IMR-90 (cell line): ENCODE data around the gene PCCA. TPM values are rescaled to one million over a fixed set of nuclear protein-coding genes. Genes with fewer than 3 reads are reported as not detected.

Experiments
- ATAC-seq: fragments of 200-7000 bp; cut with Tn5 transposase; 2 replicates; pipeline ENCODE4 v1.9.1; 2020; ENCODE audit warnings: low read depth, mild to moderate bottlenecking, moderate library complexity
- BruUV-seq: library from RNA; stranded (reverse); fragments of 400-500 nt; replicated peaks from 2 replicates; lab custom pipeline; 2021; lab: Mats Ljungman, UMichigan
- CTCF ChIA-PET: fragments of 300-600 bp; formaldehyde crosslinking; extraction: SDS; loops from one replicate; lab custom pipeline; 2021; ENCODE audit warnings: antibody characterized with exemption; lab: Yijun Ruan, JAX
- POLR2A ChIA-PET: fragments of 300-600 bp; sonication (Branson Sonifier 250); formaldehyde crosslinking; loops from one replicate; lab custom pipeline; 2022; ENCODE audit warnings: antibody characterized with exemption; ENCODE audit not compliant: unreplicated experiment; lab: Charles Lee
- DNase-seq: peaks from one replicate; pipeline ENCODE4 v3.0.0; 2013
- H2AFZ ChIP-seq: replicated peaks from 2 replicates; pipeline ENCODE3; 2013; ENCODE audit warnings: low read length, mild to moderate bottlenecking; ENCODE audit not compliant: poor library complexity
- H2AK5ac ChIP-seq: 2 replicates; pipeline ENCODE4 v1.6.1; 2013; ENCODE audit warnings: low read depth, low read length, inconsistent platforms
- H2AK9ac ChIP-seq: replicated peaks from 2 replicates; pipeline ENCODE3; 2013; ENCODE audit warnings: mild to moderate bottlenecking, low read depth, low read length, moderate library complexity; ENCODE audit not compliant: poor library complexity
- H2BK120ac ChIP-seq: 2 replicates; pipeline ENCODE4 v1.6.1; 2013; ENCODE audit warnings: low read depth, low read length, inconsistent platforms
- H2BK15ac ChIP-seq: 3 replicates; pipeline ENCODE4 v1.6.1; 2013; ENCODE audit warnings: low read depth, low read length, inconsistent platforms
- H2BK20ac ChIP-seq: 2 replicates; pipeline ENCODE4 v1.6.1; 2013; ENCODE audit warnings: low read depth, mild to moderate bottlenecking, inconsistent platforms, low read length, moderate library complexity
- H2BK5ac ChIP-seq: 2 replicates; pipeline ENCODE4 v1.6.1; 2013; ENCODE audit warnings: mild to moderate bottlenecking, low read depth, low read length, inconsistent platforms; ENCODE audit not compliant: poor library complexity, severe bottlenecking
- H3K14ac ChIP-seq: replicated peaks from 2 replicates; pipeline ENCODE4 v1.6.1; 2013; ENCODE audit warnings: low read depth, low read length, inconsistent platforms
- H3K18ac ChIP-seq: 2 replicates; pipeline ENCODE4 v1.6.1; 2013; ENCODE audit warnings: low read depth, low read length, control low read depth
- H3K23ac ChIP-seq: 2 replicates; pipeline ENCODE4 v1.6.1; 2013; ENCODE audit warnings: low read depth, low read length, inconsistent platforms
- H3K27ac ChIP-seq: 2 replicates; pipeline ENCODE4 v1.5.1; 2013; ENCODE audit warnings: mild to moderate bottlenecking, control low read depth, low read length; ENCODE audit not compliant: insufficient read depth
- H3K27me3 ChIP-seq: 2 replicates; pipeline ENCODE4 v1.6.1; 2013; ENCODE audit warnings: low read length; ENCODE audit not compliant: control insufficient read depth, insufficient read depth
- H3K36me3 ChIP-seq: 2 replicates; pipeline ENCODE4 v1.6.1; 2013; ENCODE audit warnings: low read length, mixed read lengths; ENCODE audit not compliant: control insufficient read depth, insufficient read depth
- H3K4ac ChIP-seq: 2 replicates; pipeline ENCODE4 v1.6.1; 2013; ENCODE audit warnings: low read depth, low read length, inconsistent platforms
- H3K4me1 ChIP-seq: 2 replicates; pipeline ENCODE4 v1.6.1; 2013; ENCODE audit warnings: low read length, mixed read lengths; ENCODE audit not compliant: control insufficient read depth, insufficient read depth
- H3K4me2 ChIP-seq: 2 replicates; pipeline ENCODE4 v1.6.1; 2013; ENCODE audit warnings: low read depth, mild to moderate bottlenecking, control low read depth, low read length, moderate library complexity
- H3K4me3 ChIP-seq: 2 replicates; pipeline ENCODE4 v1.5.1; 2013; ENCODE audit warnings: low read depth, mild to moderate bottlenecking, control low read depth, low read length, moderate library complexity; ENCODE audit not compliant: insufficient read depth
- H3K56ac ChIP-seq: 2 replicates; pipeline ENCODE4 v1.6.1; 2013; ENCODE audit warnings: low read length, inconsistent platforms; ENCODE audit not compliant: insufficient read depth; ENCODE audit errors: extremely low read depth
- H3K79me1 ChIP-seq, 2 experiments: 2 replicates each; pipeline ENCODE4 v1.6.1; 2013; ENCODE audit warnings: low read length in 2 of 2, inconsistent platforms in 1 of 2, low read depth in 1 of 2
- H3K9ac ChIP-seq: 2 replicates; pipeline ENCODE4 v1.6.1; 2013; ENCODE audit warnings: low read depth, low read length, control low read depth
- H3K9me1 ChIP-seq: 2 replicates; pipeline ENCODE4 v1.6.1; 2013; ENCODE audit warnings: low read length, inconsistent platforms; ENCODE audit not compliant: insufficient read depth
- H3K9me3 ChIP-seq: 2 replicates; pipeline ENCODE4 v1.6.1; 2013; ENCODE audit warnings: low read length; ENCODE audit not compliant: control insufficient read depth, insufficient read depth
- H4K20me1 ChIP-seq: 2 replicates; pipeline ENCODE4 v1.6.1; 2013; ENCODE audit warnings: low read length, inconsistent platforms; ENCODE audit not compliant: insufficient read depth
- H4K5ac ChIP-seq: 2 replicates; pipeline ENCODE4 v1.6.1; 2013; ENCODE audit warnings: mild to moderate bottlenecking, low read depth, low read length, control low read depth
- H4K8ac ChIP-seq, 2 experiments: 2 replicates each; pipeline ENCODE4 v1.6.1; 2013; ENCODE audit warnings: low read depth in 2 of 2, low read length in 2 of 2, control low read depth in 1 of 2, inconsistent platforms in 1 of 2
- H4K91ac ChIP-seq: 2 replicates; pipeline ENCODE4 v1.6.1; 2013; ENCODE audit warnings: low read depth, low read length, inconsistent platforms; ENCODE audit not compliant: insufficient read depth
- BHLHE40 ChIP-seq: fragments of 150-350 bp; IDR thresholded peaks from 2 replicates; pipeline ENCODE4 v1.6.1; 2016; ENCODE audit warnings: mild to moderate bottlenecking, low read depth, low read length
- CEBPB ChIP-seq: IDR thresholded peaks from 2 replicates; pipeline ENCODE4 v1.6.1; 2012; ENCODE audit warnings: low read depth, low read length, improper control_type of control experiment
- CHD1 ChIP-seq: IDR thresholded peaks from 2 replicates; pipeline ENCODE4 v1.6.1; 2012; ENCODE audit warnings: low read depth, low read length, improper control_type of control experiment
- MAFK ChIP-seq: IDR thresholded peaks from 2 replicates; pipeline ENCODE4 v1.6.1; 2012; ENCODE audit warnings: low read depth, low read length, improper control_type of control experiment
- MAZ ChIP-seq: IDR thresholded peaks from 2 replicates; pipeline ENCODE4 v1.6.1; 2012; ENCODE audit warnings: low read depth, mild to moderate bottlenecking, low read length, improper control_type of control experiment, moderate library complexity, borderline replicate concordance
- MXI1 ChIP-seq: IDR thresholded peaks from 2 replicates; pipeline ENCODE4 v1.6.1; 2012; ENCODE audit warnings: low read depth, mild to moderate bottlenecking, low read length, moderate library complexity, borderline replicate concordance
- POLR2A ChIP-seq: IDR thresholded peaks from 2 replicates; pipeline ENCODE4 v1.6.1; 2012; ENCODE audit warnings: mild to moderate bottlenecking, low read depth, low read length
- RAD21 ChIP-seq: IDR thresholded peaks from 2 replicates; pipeline ENCODE4 v1.6.1; 2012; ENCODE audit warnings: low read length, improper control_type of control experiment
- RCOR1 ChIP-seq: IDR thresholded peaks from 2 replicates; pipeline ENCODE4 v1.6.1; 2012; ENCODE audit warnings: mild to moderate bottlenecking, low read length, improper control_type of control experiment; ENCODE audit not compliant: insufficient replicate concordance
- RFX5 ChIP-seq: IDR thresholded peaks from 2 replicates; pipeline ENCODE4 v1.8.0; 2012; ENCODE audit warnings: low read depth, mild to moderate bottlenecking, low read length, moderate library complexity
- SMC3 ChIP-seq: fragments of 150-350 bp; IDR thresholded peaks from 2 replicates; pipeline ENCODE4 v1.6.1; 2016; ENCODE audit warnings: low read depth, mild to moderate bottlenecking, antibody characterized with exemption, low read length, moderate library complexity
- WGBS, 2 experiments: methylation state at CpG; one replicate each; pipeline versions ENCODE4 v1.1.5 to v1.1.7; 2013; ENCODE audit warnings: missing lambda C conversion rate in 2 of 2; ENCODE audit not compliant: insufficient read length in 1 of 2; ENCODE audit errors: extremely low coverage in 2 of 2; 5-methylcytosine and 5-hydroxymethylcytosine counted together
- dilution Hi-C: fragments of 300-500 bp; cut with HindIII; formaldehyde crosslinking; loops from one replicate; pipeline ENCODE4 v1.14.3; 2018; ENCODE audit warnings: low sequenced_read_pairs; ENCODE audit not compliant: unreplicated experiment
- in situ Hi-C: fragments of 300-500 bp; cut with MboI; formaldehyde crosslinking; loops from 3 replicates; pipeline ENCODE4 v1.14.3; 2019; ENCODE audit warnings: low sequenced_read_pairs, inconsistent platforms, mixed read lengths
- intact Hi-C: fragments of 100-400 bp; cut with micrococcal nuclease; formaldehyde crosslinking; loops from 2 replicates; pipeline ENCODE4 v1.10.0; 2022
- polyA plus RNA-seq, 3 experiments: library from polyadenylated mRNA; depleted of rRNA; stranded (reverse); fragments of >200 nt; gene quantifications; 2 replicates each; pipeline ENCODE4 v1.2.3, GENCODE V29; 2012; ENCODE audit warnings: low replicate concordance in 1 of 3
- total RNA-seq: library from RNA; depleted of rRNA; stranded (reverse); fragments of >200 nt; gene quantifications from 2 replicates; pipeline ENCODE4 v1.2.3, GENCODE V29; 2012
- TF ChIP-seq, protein P1 (sequence below): conservative IDR thresholded peaks from 2 replicates; pipeline ENCODE4 v1.5.1; 2012; ENCODE audit warnings: mild to moderate bottlenecking, low read depth, low read length, improper control_type of control experiment
- TF ChIP-seq, protein P2 (sequence below): fragments of 150-350 bp; IDR thresholded peaks from 2 replicates; pipeline ENCODE4 v1.6.1; 2016; ENCODE audit warnings: low read depth, mild to moderate bottlenecking, low read length, moderate library complexity, borderline replicate concordance
- TF ChIP-seq, protein P3 (sequence below): fragments of 150-350 bp; IDR thresholded peaks from 2 replicates; pipeline ENCODE4 v1.6.1; 2017; ENCODE audit warnings: mild to moderate bottlenecking, antibody characterized with exemption, low read length, low read depth

The PCCA gene
- total and polyA plus RNA-seq, 2 of the 4 experiments (the other 2 are of a cell fraction) = 7.6 to 24.0 TPM

DNA sequence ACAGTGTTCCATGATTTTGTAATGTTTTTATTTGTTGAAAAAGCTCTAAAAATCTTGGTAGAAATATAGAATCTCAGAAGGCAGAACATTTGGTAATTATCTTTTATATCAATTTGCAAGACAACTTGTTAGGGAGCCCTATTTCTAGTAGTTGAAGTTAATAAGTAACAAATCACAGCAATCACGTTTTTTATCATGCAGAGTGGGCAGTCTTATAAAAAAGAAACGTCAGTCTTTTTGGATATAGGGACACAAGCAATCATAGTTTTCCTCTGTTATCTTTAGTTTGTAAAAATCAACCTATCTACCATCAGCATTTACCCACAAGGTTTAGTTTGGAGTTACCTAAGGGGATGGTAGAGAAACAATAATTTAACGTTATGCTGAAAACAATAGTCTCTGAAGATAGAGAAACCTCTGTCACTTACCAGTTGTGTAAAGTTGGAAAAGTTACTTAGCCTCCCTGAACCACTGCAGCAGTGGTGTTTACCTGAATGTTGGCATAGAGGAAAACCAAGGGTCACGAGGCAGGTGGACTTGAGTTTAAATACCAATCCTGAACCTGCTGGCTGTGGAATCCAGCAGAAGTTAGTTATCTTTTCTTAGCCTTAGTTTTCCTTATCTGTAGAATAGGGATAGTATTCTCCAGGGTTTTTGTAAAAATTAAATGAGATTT is 306.9 kb downstream of the PCCA start:
- no peak overlapping the region for H3K4me2 ChIP-seq
- peaks cover 2 to 7% of the 10 kb centered on the region in 2 experiments; a peak in 2 of 4 replicates for H3K79me1 ChIP-seq
- TF ChIP-seq, protein P1, sequence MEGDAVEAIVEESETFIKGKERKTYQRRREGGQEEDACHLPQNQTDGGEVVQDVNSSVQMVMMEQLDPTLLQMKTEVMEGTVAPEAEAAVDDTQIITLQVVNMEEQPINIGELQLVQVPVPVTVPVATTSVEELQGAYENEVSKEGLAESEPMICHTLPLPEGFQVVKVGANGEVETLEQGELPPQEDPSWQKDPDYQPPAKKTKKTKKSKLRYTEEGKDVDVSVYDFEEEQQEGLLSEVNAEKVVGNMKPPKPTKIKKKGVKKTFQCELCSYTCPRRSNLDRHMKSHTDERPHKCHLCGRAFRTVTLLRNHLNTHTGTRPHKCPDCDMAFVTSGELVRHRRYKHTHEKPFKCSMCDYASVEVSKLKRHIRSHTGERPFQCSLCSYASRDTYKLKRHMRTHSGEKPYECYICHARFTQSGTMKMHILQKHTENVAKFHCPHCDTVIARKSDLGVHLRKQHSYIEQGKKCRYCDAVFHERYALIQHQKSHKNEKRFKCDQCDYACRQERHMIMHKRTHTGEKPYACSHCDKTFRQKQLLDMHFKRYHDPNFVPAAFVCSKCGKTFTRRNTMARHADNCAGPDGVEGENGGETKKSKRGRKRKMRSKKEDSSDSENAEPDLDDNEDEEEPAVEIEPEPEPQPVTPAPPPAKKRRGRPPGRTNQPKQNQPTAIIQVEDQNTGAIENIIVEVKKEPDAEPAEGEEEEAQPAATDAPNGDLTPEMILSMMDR = no peak
- TF ChIP-seq CHD1 (no peak), BHLHE40 (no peak), MXI1 (no peak), MAFK (no peak), RCOR1 (no peak), SMC3 (no peak), RAD21 (no peak), POLR2A (no peak), CEBPB (no peak), MAZ (no peak), RFX5 (no peak)
- TF ChIP-seq, protein P2, sequence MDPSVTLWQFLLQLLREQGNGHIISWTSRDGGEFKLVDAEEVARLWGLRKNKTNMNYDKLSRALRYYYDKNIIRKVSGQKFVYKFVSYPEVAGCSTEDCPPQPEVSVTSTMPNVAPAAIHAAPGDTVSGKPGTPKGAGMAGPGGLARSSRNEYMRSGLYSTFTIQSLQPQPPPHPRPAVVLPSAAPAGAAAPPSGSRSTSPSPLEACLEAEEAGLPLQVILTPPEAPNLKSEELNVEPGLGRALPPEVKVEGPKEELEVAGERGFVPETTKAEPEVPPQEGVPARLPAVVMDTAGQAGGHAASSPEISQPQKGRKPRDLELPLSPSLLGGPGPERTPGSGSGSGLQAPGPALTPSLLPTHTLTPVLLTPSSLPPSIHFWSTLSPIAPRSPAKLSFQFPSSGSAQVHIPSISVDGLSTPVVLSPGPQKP = no peak
- TF ChIP-seq, protein P3, sequence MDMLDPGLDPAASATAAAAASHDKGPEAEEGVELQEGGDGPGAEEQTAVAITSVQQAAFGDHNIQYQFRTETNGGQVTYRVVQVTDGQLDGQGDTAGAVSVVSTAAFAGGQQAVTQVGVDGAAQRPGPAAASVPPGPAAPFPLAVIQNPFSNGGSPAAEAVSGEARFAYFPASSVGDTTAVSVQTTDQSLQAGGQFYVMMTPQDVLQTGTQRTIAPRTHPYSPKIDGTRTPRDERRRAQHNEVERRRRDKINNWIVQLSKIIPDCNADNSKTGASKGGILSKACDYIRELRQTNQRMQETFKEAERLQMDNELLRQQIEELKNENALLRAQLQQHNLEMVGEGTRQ = no peak
- H3K36me3 ChIP-seq = no peaks in the 10 kb centered on the region
- H3K14ac ChIP-seq = peak overlapping the region; percentile 55; the same call in 1 of the 2 replicates
- no peak overlapping the region for H3K9ac ChIP-seq
- no peak overlapping the region for H3K23ac ChIP-seq
- peak overlapping the region; percentile 42; the same call in 1 of the 2 replicates for H2BK120ac ChIP-seq
- H2AFZ ChIP-seq = no peak overlapping the region
- H2BK5ac ChIP-seq = no peak overlapping the region
- H3K9me1 ChIP-seq = 0 out of 2 replicates have a peak, but pooled peaks cover 3% of the 10 kb centered on the region
- peak overlapping the region in 1 of 2 experiments; percentile 22; a peak in 2 of 4 replicates for H4K8ac ChIP-seq
- peaks cover 11% of the 10 kb centered on the region for H3K4me1 ChIP-seq
- ChIA-PET POLR2A (no interaction called here), CTCF (no interaction called here)
- peak overlapping the region; percentile 43 for H2BK20ac ChIP-seq
- dilution Hi-C loops (no loop called here), in situ Hi-C loops (no loop called here), intact Hi-C loops (no loop called here)
- peak overlapping the region; percentile 35; the same call in 1 of the 2 replicates for H2AK5ac ChIP-seq
- no CpG with 5 or more reads among the region's 4 CpGs for WGBS, 2 experiments
- no peak for ATAC-seq
- no peak overlapping the region for H3K4me3 ChIP-seq
- H4K91ac ChIP-seq = no peak overlapping the region
- H3K27ac ChIP-seq = no peak overlapping the region
- no peak overlapping the region for H3K56ac ChIP-seq
- H2AK9ac ChIP-seq = no peak overlapping the region
- H4K5ac ChIP-seq = no peak overlapping the region
- no peaks in the 10 kb centered on the region for H4K20me1 ChIP-seq
- BruUV-seq = no TSS peak
- no peaks in the 10 kb centered on the region for H3K27me3 ChIP-seq
- no peak overlapping the region for H3K18ac ChIP-seq
- 0 out of 3 replicates have a peak overlapping the region, but pooled peaks have one; percentile 21 for H2BK15ac ChIP-seq
- no peak for DNase-seq
- no peaks in the 10 kb centered on the region for H3K9me3 ChIP-seq
- peak overlapping the region; percentile 52; the same call in 1 of the 2 replicates for H3K4ac ChIP-seq
